22Rv1 (cell line): ENCODE data around the gene SERHL2.
"Not testable (repeated sequence)": the region's sequence is repeated elsewhere in the genome, so short reads cannot be mapped to it uniquely, and the experiment has no call there.

ENCODE experiments used
- ZFX ChIP-seq: fragments of 450-650 bp; IDR thresholded peaks from 2 replicates; pipeline ENCODE4 v1.6.1; 2017; ENCODE audit warnings: antibody characterized with exemption, borderline replicate concordance
- TF ChIP-seq, protein P1 (sequence below): fragments of 450-650 bp; IDR thresholded peaks from 2 replicates; pipeline ENCODE4 v1.5.1; 2017; ENCODE audit warnings: mild to moderate bottlenecking

DNA sequence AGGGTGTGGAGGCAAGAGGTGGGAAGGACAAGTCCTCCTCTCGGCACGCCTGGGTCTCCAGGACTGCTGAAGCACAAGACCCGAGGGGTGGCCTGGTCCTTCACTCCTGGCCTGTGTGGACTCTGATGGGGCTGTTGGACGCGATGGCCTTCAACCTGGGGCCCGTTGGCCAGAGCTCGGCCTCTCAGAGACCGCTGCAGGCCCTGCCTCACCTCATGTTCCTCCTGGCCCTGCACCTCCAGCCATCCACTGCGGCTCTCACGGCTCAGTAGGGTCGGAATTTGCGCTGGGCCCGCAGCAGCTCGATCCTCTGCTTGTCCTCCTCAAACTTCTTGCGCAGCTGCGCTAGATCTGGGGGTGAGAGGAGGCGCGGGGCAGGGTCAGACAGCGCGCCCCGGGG is 20.7 kb downstream of the SERHL2 start:
- TF ChIP-seq, protein P1, sequence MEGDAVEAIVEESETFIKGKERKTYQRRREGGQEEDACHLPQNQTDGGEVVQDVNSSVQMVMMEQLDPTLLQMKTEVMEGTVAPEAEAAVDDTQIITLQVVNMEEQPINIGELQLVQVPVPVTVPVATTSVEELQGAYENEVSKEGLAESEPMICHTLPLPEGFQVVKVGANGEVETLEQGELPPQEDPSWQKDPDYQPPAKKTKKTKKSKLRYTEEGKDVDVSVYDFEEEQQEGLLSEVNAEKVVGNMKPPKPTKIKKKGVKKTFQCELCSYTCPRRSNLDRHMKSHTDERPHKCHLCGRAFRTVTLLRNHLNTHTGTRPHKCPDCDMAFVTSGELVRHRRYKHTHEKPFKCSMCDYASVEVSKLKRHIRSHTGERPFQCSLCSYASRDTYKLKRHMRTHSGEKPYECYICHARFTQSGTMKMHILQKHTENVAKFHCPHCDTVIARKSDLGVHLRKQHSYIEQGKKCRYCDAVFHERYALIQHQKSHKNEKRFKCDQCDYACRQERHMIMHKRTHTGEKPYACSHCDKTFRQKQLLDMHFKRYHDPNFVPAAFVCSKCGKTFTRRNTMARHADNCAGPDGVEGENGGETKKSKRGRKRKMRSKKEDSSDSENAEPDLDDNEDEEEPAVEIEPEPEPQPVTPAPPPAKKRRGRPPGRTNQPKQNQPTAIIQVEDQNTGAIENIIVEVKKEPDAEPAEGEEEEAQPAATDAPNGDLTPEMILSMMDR: not testable (repeated sequence)
- not testable (repeated sequence) for TF ChIP-seq ZFX
